WERI-Rb-1 (cell line): ENCODE data around the gene AGBL3.
"Not testable (repeated sequence)": the region's sequence is repeated elsewhere in the genome, so short reads cannot be mapped to it uniquely, and the experiment has no call there.

Source experiments
- DNase-seq: peaks from one replicate; pipeline ENCODE4 v3.0.0-alpha.2; 2020
- H3K27ac ChIP-seq: fragments of 250-450 bp; sonication (Bioruptor Pico); 2 replicates; pipeline ENCODE4 v1.5.1; 2020; ENCODE audit warnings: mild to moderate bottlenecking, moderate library complexity
- H3K27me3 ChIP-seq: fragments of 250-450 bp; sonication (Bioruptor Pico); 2 replicates; pipeline ENCODE4 v1.5.1; 2021; ENCODE audit warnings: mild to moderate bottlenecking, low read depth, moderate library complexity; ENCODE audit not compliant: insufficient read depth, severe bottlenecking
- H3K36me3 ChIP-seq: fragments of 250-450 bp; sonication (Bioruptor Pico); 2 replicates; pipeline ENCODE4 v1.5.1; 2020; ENCODE audit warnings: mild to moderate bottlenecking, moderate library complexity
- H3K4me3 ChIP-seq: 2 replicates; pipeline ENCODE4 v1.5.1; 2011; ENCODE audit warnings: low read depth, mild to moderate bottlenecking, control low read depth, low read length
- H3K9me3 ChIP-seq: fragments of 250-450 bp; sonication (Bioruptor Pico); 2 replicates; pipeline ENCODE4 v1.5.1; 2021; ENCODE audit warnings: mild to moderate bottlenecking, moderate library complexity; ENCODE audit not compliant: severe bottlenecking
- TF ChIP-seq, protein P1 (sequence below): IDR thresholded peaks from 2 replicates; pipeline ENCODE4 v1.5.1; 2011; ENCODE audit warnings: low read depth, mild to moderate bottlenecking, control low read depth, inconsistent platforms, low read length

Gene AGBL3

DNA sequence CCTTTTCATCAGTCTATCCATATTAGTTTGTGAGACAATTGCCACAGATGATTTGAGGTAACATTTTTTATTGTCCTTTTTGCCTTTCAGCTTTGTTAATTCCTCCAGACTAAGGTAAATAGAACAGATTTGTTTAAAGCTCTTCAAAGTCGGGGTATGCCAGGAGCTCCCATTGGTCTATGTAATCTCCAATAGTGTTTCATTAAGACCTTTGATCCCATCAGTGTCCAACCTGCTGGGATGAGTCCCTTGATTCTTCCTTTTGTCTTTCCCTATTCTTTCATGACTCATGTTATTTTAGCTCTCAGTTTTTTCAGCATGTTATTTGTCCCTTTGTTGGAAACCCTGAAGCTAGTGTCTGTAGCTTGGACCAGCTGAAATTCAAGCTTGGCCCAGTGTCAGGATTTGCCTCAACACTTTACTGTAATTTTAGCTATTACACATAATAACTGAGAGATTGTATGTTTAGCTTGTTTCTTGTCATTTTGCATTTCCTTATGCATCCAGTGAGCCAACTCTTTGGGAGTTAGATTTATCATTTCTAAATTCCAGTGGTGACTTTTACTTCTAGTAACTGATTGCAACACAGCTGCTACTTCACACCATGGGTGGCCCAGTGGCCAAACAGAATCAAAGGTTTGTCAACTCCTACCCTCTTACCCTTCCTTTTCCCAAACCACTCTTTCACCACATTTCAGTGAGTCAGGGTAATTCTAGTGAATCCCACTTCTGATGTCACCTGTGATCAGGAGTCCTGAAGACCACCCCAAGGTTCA, 15.3 kb downstream of the AGBL3 start:
- Histone ChIP-seq H3K27me3 (no peaks in the 10 kb centered on the region), H3K27ac (no peak overlapping the region), H3K4me3 (no peak overlapping the region), H3K36me3 (no peaks in the 10 kb centered on the region), H3K9me3 (no peaks in the 10 kb centered on the region)
- DNase-seq: no peak
- TF ChIP-seq, protein P1, sequence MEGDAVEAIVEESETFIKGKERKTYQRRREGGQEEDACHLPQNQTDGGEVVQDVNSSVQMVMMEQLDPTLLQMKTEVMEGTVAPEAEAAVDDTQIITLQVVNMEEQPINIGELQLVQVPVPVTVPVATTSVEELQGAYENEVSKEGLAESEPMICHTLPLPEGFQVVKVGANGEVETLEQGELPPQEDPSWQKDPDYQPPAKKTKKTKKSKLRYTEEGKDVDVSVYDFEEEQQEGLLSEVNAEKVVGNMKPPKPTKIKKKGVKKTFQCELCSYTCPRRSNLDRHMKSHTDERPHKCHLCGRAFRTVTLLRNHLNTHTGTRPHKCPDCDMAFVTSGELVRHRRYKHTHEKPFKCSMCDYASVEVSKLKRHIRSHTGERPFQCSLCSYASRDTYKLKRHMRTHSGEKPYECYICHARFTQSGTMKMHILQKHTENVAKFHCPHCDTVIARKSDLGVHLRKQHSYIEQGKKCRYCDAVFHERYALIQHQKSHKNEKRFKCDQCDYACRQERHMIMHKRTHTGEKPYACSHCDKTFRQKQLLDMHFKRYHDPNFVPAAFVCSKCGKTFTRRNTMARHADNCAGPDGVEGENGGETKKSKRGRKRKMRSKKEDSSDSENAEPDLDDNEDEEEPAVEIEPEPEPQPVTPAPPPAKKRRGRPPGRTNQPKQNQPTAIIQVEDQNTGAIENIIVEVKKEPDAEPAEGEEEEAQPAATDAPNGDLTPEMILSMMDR: no peak

GRCh38 chr7:135012229-135012628, 25.9 kb downstream of the AGBL3 start:
- TF ChIP-seq, protein P1: no peak
- H3K27ac ChIP-seq: no peak overlapping the region
- H3K4me3 ChIP-seq: no peak overlapping the region
- no peaks in the 10 kb centered on the region for H3K36me3 ChIP-seq
- no peaks in the 10 kb centered on the region for H3K27me3 ChIP-seq
- no peak for DNase-seq
- H3K9me3 ChIP-seq: no peaks in the 10 kb centered on the region

DNA sequence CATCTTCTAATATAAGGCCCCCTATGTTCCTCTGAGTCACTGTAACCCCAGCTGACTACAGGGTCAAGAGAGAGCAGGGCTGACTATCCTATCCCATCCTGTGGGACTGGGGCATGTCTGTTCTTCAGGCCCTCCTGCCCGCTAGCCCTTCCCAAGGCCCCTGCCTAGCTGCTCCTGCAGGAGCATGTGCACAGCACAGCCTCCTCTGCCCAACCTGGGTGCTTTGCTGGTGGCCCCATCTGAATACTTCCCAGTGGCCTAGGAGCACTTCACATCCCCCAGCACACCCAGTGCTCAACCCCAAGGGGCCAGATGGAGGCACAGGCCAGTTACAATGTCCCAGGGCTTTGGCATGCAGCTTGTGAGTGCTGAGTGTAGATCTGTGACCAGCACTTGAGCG, 37.3 kb downstream of the AGBL3 start:
- no peak overlapping the region for H3K27ac ChIP-seq
- H3K9me3 ChIP-seq: no peaks in the 10 kb centered on the region
- H3K4me3 ChIP-seq: no peak overlapping the region
- H3K27me3 ChIP-seq: no peaks in the 10 kb centered on the region
- no peak for DNase-seq
- H3K36me3 ChIP-seq: no peaks in the 10 kb centered on the region
- TF ChIP-seq, protein P1: no peak

GRCh38 chr7:135035252-135035651, 48.9 kb downstream of the AGBL3 start:
- Histone ChIP-seq H3K36me3 (no peaks in the 10 kb centered on the region), H3K4me3 (no peak overlapping the region), H3K27ac (no peak overlapping the region), H3K27me3 (no peaks in the 10 kb centered on the region), H3K9me3 (no peaks in the 10 kb centered on the region)
- TF ChIP-seq, protein P1: no peak
- DNase-seq: no peak

- H3K27me3 ChIP-seq, H3K9me3 ChIP-seq, H3K4me3 ChIP-seq, H3K27ac ChIP-seq, H3K36me3 ChIP-seq, DNase-seq: not testable (repeated sequence)
These were observed 80.7 kb downstream of the AGBL3 start for GRCh38 chr7:135067017-135067416.

DNA sequence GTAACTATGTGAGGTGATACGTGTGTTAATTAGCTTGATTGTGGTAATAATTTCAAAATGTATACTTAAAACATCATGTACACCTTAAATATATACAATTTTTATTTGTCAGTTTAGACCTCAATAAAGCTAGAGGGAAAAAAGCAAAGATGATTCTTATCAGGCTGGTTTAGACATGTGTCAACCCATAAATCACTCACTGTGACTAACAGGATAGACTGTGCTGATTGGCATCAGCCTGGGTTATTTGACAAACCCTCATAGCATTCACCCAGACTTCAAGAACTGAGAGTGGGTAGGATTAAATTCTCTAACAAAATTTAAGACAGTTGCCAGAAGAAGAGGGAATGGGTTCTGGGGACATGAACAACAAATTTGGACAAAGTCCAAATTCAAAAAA, 87.8 kb downstream of the AGBL3 start:
- no peak overlapping the region for H3K27ac ChIP-seq
- no peaks in the 10 kb centered on the region for H3K36me3 ChIP-seq
- H3K4me3 ChIP-seq: no peak overlapping the region
- TF ChIP-seq, protein P1: no peak
- no peaks in the 10 kb centered on the region for H3K27me3 ChIP-seq
- DNase-seq: no peak
- no peaks in the 10 kb centered on the region for H3K9me3 ChIP-seq
